LNCaP clone FGC (cell line): ENCODE results near the gene BLZF1.
"Not testable (repeated sequence)": the region's sequence is repeated elsewhere in the genome, so short reads cannot be mapped to it uniquely, and the experiment has no call there.

Experiments used
- DNase-seq: peaks from one replicate; pipeline ENCODE4 v3.0.0-alpha.2; 2011; ENCODE audit warnings: low read depth
- H3K4me3 ChIP-seq: 2 replicates; pipeline ENCODE4 v1.5.1; 2011; ENCODE audit warnings: mild to moderate bottlenecking, low read depth, low read length, control low read depth
- CTCF ChIP-seq: IDR thresholded peaks from 2 replicates; pipeline ENCODE4 v1.5.1; 2012; ENCODE audit warnings: mild to moderate bottlenecking; ENCODE audit not compliant: control insufficient read depth, insufficient read depth; ENCODE audit errors: extremely low read depth

The BLZF1 gene

GRCh38 chr1:169340882-169341281, 27.1 kb upstream of the BLZF1 start:
- no peak overlapping the region for H3K4me3 ChIP-seq
- DNase-seq, result no peak
- no peak for TF ChIP-seq CTCF

GRCh38 chr1:169342096-169342495, 25.9 kb upstream of the BLZF1 start:
- not testable (repeated sequence) for DNase-seq, H3K4me3 ChIP-seq

- DNase-seq, result no peak
- no peak overlapping the region for H3K4me3 ChIP-seq
- TF ChIP-seq CTCF, result no peak
Measured at GRCh38 chr1:169345511-169345910, 22.5 kb upstream of the BLZF1 start.

- H3K4me3 ChIP-seq, result no peak overlapping the region
- TF ChIP-seq CTCF, result no peak
- no peak for DNase-seq
Measured at GRCh38 chr1:169346036-169346589, 21.9 kb upstream of the BLZF1 start.

GRCh38 chr1:169347688-169348382, 20.2 kb upstream of the BLZF1 start:
- DNase-seq, result no peak
- TF ChIP-seq CTCF, result no peak
- H3K4me3 ChIP-seq, result no peak overlapping the region

GRCh38 chr1:169348383-169349036, 19.5 kb upstream of the BLZF1 start:
- H3K4me3 ChIP-seq, result no peak overlapping the region
- TF ChIP-seq CTCF, result peak; percentile 75
- DNase-seq, result peak; percentile 63

- DNase-seq, result no peak
- no peak overlapping the region for H3K4me3 ChIP-seq
- TF ChIP-seq CTCF, result no peak
Measured at GRCh38 chr1:169360415-169360814, 7.6 kb upstream of the BLZF1 start.
